GM23248 (cell line): Measurements from ENCODE around the gene NOVA2.

ENCODE experiments used
- EZH2 ChIP-seq: fragments of 200-600 bp; sonication (generic); IDR thresholded peaks from 2 replicates; pipeline ENCODE4 v1.6.1; 2018; ENCODE audit warnings: antibody characterized with exemption, mild to moderate bottlenecking; ENCODE audit not compliant: insufficient read depth, poor library complexity, severe bottlenecking
- EZH2phosphoT487 ChIP-seq: fragments of 200-600 bp; sonication (generic); IDR thresholded peaks from 2 replicates; pipeline ENCODE4 v1.6.1; 2018; ENCODE audit warnings: antibody characterized with exemption, moderate library complexity, mild to moderate bottlenecking, low read depth; ENCODE audit not compliant: insufficient read depth

- no peak for TF ChIP-seq EZH2phosphoT487
- no peak for TF ChIP-seq EZH2
Measured at GRCh38 chr19:46021531-46022041, 47.9 kb upstream of the NOVA2 start.
